Panc1 (cell line): Measurements from ENCODE around the gene FAM187B. TPM values are rescaled to one million over a fixed set of nuclear protein-coding genes. Genes with fewer than 3 reads are reported as not detected.
"Not testable (repeated sequence)": the region's sequence is repeated elsewhere in the genome, so short reads cannot be mapped to it uniquely, and the experiment has no call there.

Experiments
- ATAC-seq: fragments of 200-7000 bp; cut with Tn5 transposase; 2 replicates; pipeline ENCODE4 v1.9.1; 2020; ENCODE audit warnings: mild to moderate bottlenecking, moderate library complexity
- BruUV-seq: library from RNA; stranded (reverse); fragments of 400-500 nt; replicated peaks from 2 replicates; lab custom pipeline; 2021; lab: Mats Ljungman, UMichigan
- CTCF ChIA-PET: fragments of 300-600 bp; sonication (Branson Sonifier 250); formaldehyde crosslinking; loops from one replicate; lab custom pipeline; 2022; ENCODE audit warnings: antibody characterized with exemption; lab: Charles Lee
- POLR2A ChIA-PET: fragments of 300-600 bp; sonication (Branson Sonifier 250); formaldehyde crosslinking; loops from one replicate; lab custom pipeline; 2022; ENCODE audit warnings: antibody characterized with exemption; lab: Charles Lee
- DNase-seq: peaks from one replicate; pipeline ENCODE4 v3.0.0-alpha.2; 2010; ENCODE audit warnings: low read depth, low spot score
- H3K27ac ChIP-seq: 2 replicates; pipeline ENCODE4 v1.5.1; 2011; ENCODE audit warnings: mild to moderate bottlenecking, low read length, inconsistent platforms
- H3K27me3 ChIP-seq: fragments of 200-500 bp; sonication (Bioruptor generic); 2 replicates; pipeline ENCODE4 v1.6.0; 2014; ENCODE audit warnings: low read length, inconsistent platforms; ENCODE audit not compliant: control insufficient read depth, insufficient read depth
- H3K36me3 ChIP-seq: fragments of 200-500 bp; sonication (Bioruptor generic); 2 replicates; pipeline ENCODE4 v1.5.1; 2014; ENCODE audit warnings: inconsistent platforms, mild to moderate bottlenecking, low read length, moderate library complexity; ENCODE audit not compliant: control insufficient read depth, insufficient read depth
- H3K4me1 ChIP-seq: 2 replicates; pipeline ENCODE4 v1.5.1; 2011; ENCODE audit warnings: inconsistent platforms, mild to moderate bottlenecking, low read length, moderate library complexity; ENCODE audit not compliant: control insufficient read depth, insufficient read depth
- H3K4me3 ChIP-seq, 2 experiments: 2 replicates each; pipeline ENCODE4 v1.5.1; 2011 to 2012; ENCODE audit warnings: low read depth in 2 of 2, low read length in 2 of 2, mild to moderate bottlenecking in 2 of 2, inconsistent platforms in 1 of 2, moderate library complexity in 1 of 2
- H3K9me3 ChIP-seq: fragments of 200-500 bp; sonication (Bioruptor generic); 2 replicates; pipeline ENCODE4 v1.5.1; 2014; ENCODE audit warnings: low read depth, mild to moderate bottlenecking, inconsistent platforms, low read length, moderate library complexity; ENCODE audit not compliant: control insufficient read depth, insufficient read depth
- POLR2AphosphoS5 ChIP-seq: IDR thresholded peaks from 2 replicates; pipeline ENCODE4 v1.6.1; 2012; ENCODE audit warnings: mild to moderate bottlenecking, low read depth, low read length, moderate library complexity
- SIN3A ChIP-seq: IDR thresholded peaks from 2 replicates; pipeline ENCODE4 v1.6.1; 2012; ENCODE audit warnings: low read depth, mild to moderate bottlenecking, low read length, moderate library complexity, borderline replicate concordance; ENCODE audit not compliant: insufficient read depth
- TCF7L2 ChIP-seq: IDR thresholded peaks from 2 replicates; pipeline ENCODE4 v1.6.1; 2011; ENCODE audit warnings: mild to moderate bottlenecking, low read depth, low read length, inconsistent platforms
- in situ Hi-C: cut with HindIII; loops from 2 replicates; pipeline ENCODE4 v1.10.0; 2016; ENCODE audit warnings: low sequenced_read_pairs, low pct_unique_long_range_greater_than_20kb
- intact Hi-C: fragments of 100-400 bp; cut with micrococcal nuclease; formaldehyde crosslinking; loops from one replicate; pipeline ENCODE4 v1.10.0; 2022; ENCODE audit not compliant: unreplicated experiment
- total RNA-seq: library from RNA; stranded (reverse); gene quantifications from one replicate; pipeline ENCODE4 v1.2.1, GENCODE V29; 2021; ENCODE audit not compliant: unreplicated experiment
- TF ChIP-seq, protein P1 (sequence below): fragments of 450-650 bp; IDR thresholded peaks from 2 replicates; pipeline ENCODE4 v1.5.1; 2017; ENCODE audit warnings: mild to moderate bottlenecking
- TF ChIP-seq, protein P2 (sequence below), 2 experiments: IDR thresholded peaks; 2 replicates each; pipeline ENCODE4 v1.6.1; 2011 to 2012; ENCODE audit warnings: low read depth in 2 of 2, control low read depth in 1 of 2, low read length in 1 of 2, mild to moderate bottlenecking in 1 of 2, moderate library complexity in 1 of 2; ENCODE audit not compliant: insufficient read depth in 1 of 2

FAM187B gene
- total RNA-seq, 1 experiment from 2014 or later = not detected

DNA sequence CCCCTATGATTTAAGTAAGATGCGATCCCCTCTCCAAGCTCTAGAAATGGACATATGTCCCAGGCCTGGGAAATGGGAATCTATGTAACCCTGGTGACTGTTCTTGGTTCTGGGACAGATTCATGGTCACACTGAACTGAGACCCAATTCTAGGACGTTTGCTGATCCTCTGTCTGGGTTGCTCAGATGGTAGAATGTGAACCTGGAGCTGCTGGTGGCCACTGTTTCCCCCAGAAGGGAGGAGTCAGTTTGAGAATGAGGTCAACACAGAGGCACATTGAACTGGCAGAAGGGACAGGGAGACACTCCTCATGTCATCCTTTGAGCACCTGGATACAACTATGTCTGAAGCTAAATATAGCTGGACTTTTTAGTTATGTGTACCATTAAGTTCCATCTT, 29.1 kb downstream of the FAM187B start:
- ChIA-PET POLR2A (interaction anchor here (0.6 kb wide), 1 partner anchor 12 kb away, joined by 4 read pairs; no protein-coding TSS in a partner anchor), CTCF (interaction anchor here (0.6 kb wide), 1 partner anchor 132 kb away, joined by 6 read pairs; no protein-coding TSS in a partner anchor)
- DNase-seq (no peak), ATAC-seq (no peak)
- Histone ChIP-seq H3K4me1 (no peaks in the 10 kb centered on the region), H3K36me3 (no peaks in the 10 kb centered on the region), H3K27ac (no peak overlapping the region), H3K9me3 (no peaks in the 10 kb centered on the region), H3K4me3 (no peak overlapping the region), H3K27me3 (peaks cover 15% of the 10 kb centered on the region)
- TF ChIP-seq POLR2AphosphoS5 (no peak), SIN3A (no peak), TCF7L2 (no peak)
- TF ChIP-seq, protein P1, sequence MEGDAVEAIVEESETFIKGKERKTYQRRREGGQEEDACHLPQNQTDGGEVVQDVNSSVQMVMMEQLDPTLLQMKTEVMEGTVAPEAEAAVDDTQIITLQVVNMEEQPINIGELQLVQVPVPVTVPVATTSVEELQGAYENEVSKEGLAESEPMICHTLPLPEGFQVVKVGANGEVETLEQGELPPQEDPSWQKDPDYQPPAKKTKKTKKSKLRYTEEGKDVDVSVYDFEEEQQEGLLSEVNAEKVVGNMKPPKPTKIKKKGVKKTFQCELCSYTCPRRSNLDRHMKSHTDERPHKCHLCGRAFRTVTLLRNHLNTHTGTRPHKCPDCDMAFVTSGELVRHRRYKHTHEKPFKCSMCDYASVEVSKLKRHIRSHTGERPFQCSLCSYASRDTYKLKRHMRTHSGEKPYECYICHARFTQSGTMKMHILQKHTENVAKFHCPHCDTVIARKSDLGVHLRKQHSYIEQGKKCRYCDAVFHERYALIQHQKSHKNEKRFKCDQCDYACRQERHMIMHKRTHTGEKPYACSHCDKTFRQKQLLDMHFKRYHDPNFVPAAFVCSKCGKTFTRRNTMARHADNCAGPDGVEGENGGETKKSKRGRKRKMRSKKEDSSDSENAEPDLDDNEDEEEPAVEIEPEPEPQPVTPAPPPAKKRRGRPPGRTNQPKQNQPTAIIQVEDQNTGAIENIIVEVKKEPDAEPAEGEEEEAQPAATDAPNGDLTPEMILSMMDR = no peak
- TF ChIP-seq, protein P2, sequence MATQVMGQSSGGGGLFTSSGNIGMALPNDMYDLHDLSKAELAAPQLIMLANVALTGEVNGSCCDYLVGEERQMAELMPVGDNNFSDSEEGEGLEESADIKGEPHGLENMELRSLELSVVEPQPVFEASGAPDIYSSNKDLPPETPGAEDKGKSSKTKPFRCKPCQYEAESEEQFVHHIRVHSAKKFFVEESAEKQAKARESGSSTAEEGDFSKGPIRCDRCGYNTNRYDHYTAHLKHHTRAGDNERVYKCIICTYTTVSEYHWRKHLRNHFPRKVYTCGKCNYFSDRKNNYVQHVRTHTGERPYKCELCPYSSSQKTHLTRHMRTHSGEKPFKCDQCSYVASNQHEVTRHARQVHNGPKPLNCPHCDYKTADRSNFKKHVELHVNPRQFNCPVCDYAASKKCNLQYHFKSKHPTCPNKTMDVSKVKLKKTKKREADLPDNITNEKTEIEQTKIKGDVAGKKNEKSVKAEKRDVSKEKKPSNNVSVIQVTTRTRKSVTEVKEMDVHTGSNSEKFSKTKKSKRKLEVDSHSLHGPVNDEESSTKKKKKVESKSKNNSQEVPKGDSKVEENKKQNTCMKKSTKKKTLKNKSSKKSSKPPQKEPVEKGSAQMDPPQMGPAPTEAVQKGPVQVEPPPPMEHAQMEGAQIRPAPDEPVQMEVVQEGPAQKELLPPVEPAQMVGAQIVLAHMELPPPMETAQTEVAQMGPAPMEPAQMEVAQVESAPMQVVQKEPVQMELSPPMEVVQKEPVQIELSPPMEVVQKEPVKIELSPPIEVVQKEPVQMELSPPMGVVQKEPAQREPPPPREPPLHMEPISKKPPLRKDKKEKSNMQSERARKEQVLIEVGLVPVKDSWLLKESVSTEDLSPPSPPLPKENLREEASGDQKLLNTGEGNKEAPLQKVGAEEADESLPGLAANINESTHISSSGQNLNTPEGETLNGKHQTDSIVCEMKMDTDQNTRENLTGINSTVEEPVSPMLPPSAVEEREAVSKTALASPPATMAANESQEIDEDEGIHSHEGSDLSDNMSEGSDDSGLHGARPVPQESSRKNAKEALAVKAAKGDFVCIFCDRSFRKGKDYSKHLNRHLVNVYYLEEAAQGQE (IDR thresholded peaks at IDR 0.05; ENCODE audit: insufficient read depth in 1 of 2, low read depth in 2 of 2, low read length in 1 of 2) = no peak
- no TSS peak for BruUV-seq
- in situ Hi-C loops (no loop called here), intact Hi-C loops (no loop called here)

DNA sequence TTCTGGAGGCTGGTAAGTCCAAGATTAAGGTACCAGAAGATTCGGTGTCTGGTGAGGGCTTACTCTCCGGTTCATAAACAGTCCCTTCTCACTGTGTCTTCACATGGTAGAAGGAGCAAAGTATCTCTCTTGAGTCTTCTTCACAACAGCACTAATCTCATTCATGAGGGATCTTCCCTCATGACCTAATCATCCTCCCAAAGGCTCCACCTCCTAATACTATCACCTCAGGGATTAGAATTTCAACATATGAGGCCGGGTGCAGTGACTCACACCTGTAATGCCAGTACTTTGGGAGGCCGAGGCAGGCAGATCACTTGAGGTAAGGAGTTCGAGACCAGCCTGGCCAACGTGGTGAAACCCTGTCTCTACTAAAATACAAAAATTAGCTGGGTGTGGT, 31.7 kb downstream of the FAM187B start:
- H3K9me3 ChIP-seq, BruUV-seq, POLR2A ChIA-PET, ATAC-seq, CTCF ChIA-PET, DNase-seq, H3K4me1 ChIP-seq, H3K27ac ChIP-seq, H3K36me3 ChIP-seq, H3K4me3 ChIP-seq, intact Hi-C loops, in situ Hi-C loops: not testable (repeated sequence)
- H3K27me3 ChIP-seq = peaks cover 25% of the 10 kb centered on the region

DNA sequence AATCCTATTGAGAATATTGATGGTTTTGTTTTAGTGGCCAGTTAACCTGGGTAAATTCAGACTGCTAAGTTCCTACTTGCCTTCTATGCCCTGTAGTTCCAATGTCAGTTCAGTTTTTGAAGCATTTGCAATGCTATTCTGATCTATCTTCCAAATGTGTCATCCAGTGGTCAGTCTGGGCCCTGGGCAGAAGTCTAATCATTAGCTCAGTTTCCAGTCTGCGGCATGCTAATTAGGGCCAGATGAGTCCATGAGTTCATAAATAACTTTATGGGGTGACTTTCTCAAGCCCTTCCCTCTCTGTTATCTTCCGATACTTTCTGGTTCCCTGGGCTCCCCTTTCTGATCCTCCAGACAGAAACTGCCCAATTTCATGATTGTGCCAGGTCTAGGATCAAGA, 32.7 kb downstream of the FAM187B start:
- intact Hi-C loops = no loop called here
- no peak overlapping the region for H3K4me3 ChIP-seq
- TF ChIP-seq TCF7L2 (no peak), SIN3A (no peak), POLR2AphosphoS5 (no peak)
- TF ChIP-seq, protein P2 (IDR thresholded peaks at IDR 0.05; ENCODE audit: insufficient read depth in 1 of 2, low read depth in 2 of 2, low read length in 1 of 2) = no peak
- TF ChIP-seq, protein P1 = no peak
- H3K36me3 ChIP-seq = no peaks in the 10 kb centered on the region
- in situ Hi-C loops = no loop called here
- ATAC-seq = no peak
- no peak for DNase-seq
- ChIA-PET POLR2A (no interaction called here), CTCF (interaction anchor here (0.6 kb wide), 1 partner anchor 72 kb away, joined by 5 read pairs; no protein-coding TSS in a partner anchor)
- peaks cover 24% of the 10 kb centered on the region for H3K27me3 ChIP-seq
- H3K4me1 ChIP-seq = no peaks in the 10 kb centered on the region
- H3K9me3 ChIP-seq = peaks cover 3% of the 10 kb centered on the region; the same call in 1 of the 2 replicates
- H3K27ac ChIP-seq = no peak overlapping the region
- BruUV-seq = no TSS peak
